ENCODE results near the gene CASKIN1. TPM values are rescaled to one million over a fixed set of nuclear protein-coding genes. Genes with fewer than 3 reads are reported as not detected.

Gene CASKIN1
- total RNA-seq, 1 experiment from 2014 or later = 7.9 TPM

- no peak for DNase-seq
- Histone ChIP-seq H3K4me2 (ENCODE audit: insufficient read depth, insufficient read length, low read length) (no peak overlapping the region), H2AK5ac (ENCODE audit: insufficient read length, low read length) (no peak overlapping the region), H2BK120ac (ENCODE audit: low read depth, low read length, poor library complexity, severe bottlenecking) (no peak overlapping the region), H2BK5ac (ENCODE audit: insufficient read length, low read length) (no peak overlapping the region), H3K23ac (ENCODE audit: insufficient read length, low read depth, low read length) (no peak overlapping the region), H2BK15ac (ENCODE audit: low read depth, low read length) (no peak overlapping the region), H3K79me1 (ENCODE audit: insufficient read depth, low read depth, low read length, poor library complexity, severe bottlenecking) (no peaks in the 10 kb centered on the region), H3K27me3 (ENCODE audit: insufficient read depth, low read length) (peaks cover 2% of the 10 kb centered on the region; the same call in 1 of the 2 replicates), H3K18ac (ENCODE audit: insufficient read length, low read depth, low read length) (no peak overlapping the region), H4K8ac (replicated peaks; ENCODE audit: insufficient read length, low read depth, low read length) (no peak overlapping the region), H3K9me3 (ENCODE audit: control insufficient read depth, low read depth, low read length) (no peaks in the 10 kb centered on the region), H2BK20ac (ENCODE audit: low read depth, low read length, poor library complexity, severe bottlenecking) (no peak overlapping the region), H3K4me1 (ENCODE audit: insufficient read depth, low read length) (no peaks in the 10 kb centered on the region), H4K20me1 (ENCODE audit: control insufficient read depth, insufficient read depth, insufficient read length) (no peaks in the 10 kb centered on the region), H3T11ph (ENCODE audit: low read length) (no peak overlapping the region), H2AFZ (ENCODE audit: low read length) (no peak overlapping the region), H3K9ac (ENCODE audit: extremely low read depth, insufficient read length, low read length) (no peak overlapping the region), H2BK12ac (ENCODE audit: insufficient read length, low read depth, low read length) (no peak overlapping the region), H3K4ac (ENCODE audit: low read depth, low read length) (no peak overlapping the region), H3K14ac (ENCODE audit: insufficient read depth, low read length) (no peak overlapping the region), H4K91ac (ENCODE audit: insufficient read length, low read depth, low read length) (no peak overlapping the region), H3K27ac (ENCODE audit: insufficient read length, low read depth, low read length) (no peak overlapping the region), H3K23me2 (ENCODE audit: insufficient read length, low read depth, low read length, poor library complexity, severe bottlenecking) (peaks cover 13% of the 10 kb centered on the region), H3K79me2 (ENCODE audit: insufficient read depth, low read length) (no peaks in the 10 kb centered on the region), H3K56ac (ENCODE audit: insufficient read length, low read depth, low read length) (no peak overlapping the region), H4K5ac (ENCODE audit: insufficient read length, low read depth, low read length) (no peak overlapping the region)
- peaks cover 0 to 3% of the 10 kb centered on the region in 2 experiments; a peak in 1 of 4 replicates for H3K4me1 Mint-ChIP-seq
- no peak for TF ChIP-seq CTCF (conservative IDR thresholded peaks at IDR 0.05)
- H3K27me3 Mint-ChIP-seq (ENCODE audit: low read depth) = peaks cover 16% of the 10 kb centered on the region
- no peak overlapping the region for H3K4me3 Mint-ChIP-seq
- no CpG with 5 or more reads among the region's 18 CpGs for WGBS (ENCODE audit: extremely low coverage, insufficient read length, low lambda C conversion rate)
- H3K9me3 Mint-ChIP-seq = no peaks in the 10 kb centered on the region; a peak in 1 of 5 replicates
- no peak overlapping the region for H3K27ac Mint-ChIP-seq
- H3K36me3 Mint-ChIP-seq (ENCODE audit: insufficient read depth in 1 of 3, low read depth in 3 of 3) = peaks cover 4 to 37% (median 16%) of the 10 kb centered on the region in 3 experiments; a peak in 5 of 7 replicates
These were observed 41.9 kb upstream of the CASKIN1 start for GRCh38 chr16:2238150-2238837.

Measured in H9 (cell line).